G401 (cell line): ENCODE data around the gene CNTN4. TPM values are rescaled to one million over a fixed set of nuclear protein-coding genes. Genes with fewer than 3 reads are reported as not detected.
A peak's percentile ranks its signal among the peaks of the same experiment; 100 is the strongest.

Experiments
- DNase-seq: peaks from one replicate; pipeline ENCODE4 v3.0.0-alpha.2; 2015; ENCODE audit warnings: low spot score
- in situ Hi-C: cut with HindIII; loops from 2 replicates; pipeline ENCODE4 v1.10.0; 2016; ENCODE audit warnings: low sequenced_read_pairs, mixed read lengths
- total RNA-seq: library from RNA; depleted of rRNA; stranded (reverse); fragments of >200 nt; shearing (Covaris generic); gene quantifications from 2 replicates; pipeline ENCODE4 v1.2.3, GENCODE V29; 2014

CNTN4 gene
- total RNA-seq, 1 experiment from 2014 or later = not detected

DNA sequence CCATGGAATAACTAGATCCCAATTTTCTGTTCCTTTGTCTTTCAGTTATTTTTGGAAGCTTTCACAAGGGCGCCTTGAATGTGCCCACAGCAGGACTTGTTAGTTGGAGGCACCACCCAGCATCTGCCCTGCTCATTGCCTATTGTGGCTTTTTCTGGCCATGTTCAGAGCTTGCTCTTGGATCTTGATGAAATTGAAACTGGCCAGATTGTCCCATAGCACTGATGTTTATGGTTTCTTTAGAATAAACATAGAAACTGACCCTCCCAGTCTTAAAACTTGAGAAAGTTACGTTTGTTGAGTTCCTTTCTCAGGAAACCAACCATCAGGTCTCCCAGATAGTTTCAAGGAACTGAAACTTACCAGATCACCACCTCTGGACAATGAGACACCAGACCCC is 536.8 kb downstream of the CNTN4 start:
- DNase-seq = no peak
- in situ Hi-C loops = no loop called here

DNA sequence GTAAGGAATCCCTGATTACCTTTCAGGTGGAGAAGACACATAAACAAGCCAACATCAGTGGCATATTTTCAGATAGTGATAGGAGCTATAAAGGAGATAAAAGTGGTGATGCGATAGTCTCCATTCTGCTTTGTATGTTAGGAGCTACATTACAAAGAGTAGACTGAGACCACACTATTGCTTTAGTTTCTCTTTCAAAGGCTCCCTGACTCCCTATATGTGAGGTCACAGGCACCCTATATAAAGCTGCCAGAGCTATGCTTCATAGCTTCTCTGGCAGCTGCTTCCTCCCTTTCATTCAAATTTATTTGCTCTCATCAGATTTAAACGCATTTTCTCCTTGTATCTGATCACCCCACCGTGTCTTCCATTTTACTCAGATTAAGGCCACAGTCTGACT is 544.9 kb downstream of the CNTN4 start:
- in situ Hi-C loops = no loop called here
- no peak for DNase-seq

DNA sequence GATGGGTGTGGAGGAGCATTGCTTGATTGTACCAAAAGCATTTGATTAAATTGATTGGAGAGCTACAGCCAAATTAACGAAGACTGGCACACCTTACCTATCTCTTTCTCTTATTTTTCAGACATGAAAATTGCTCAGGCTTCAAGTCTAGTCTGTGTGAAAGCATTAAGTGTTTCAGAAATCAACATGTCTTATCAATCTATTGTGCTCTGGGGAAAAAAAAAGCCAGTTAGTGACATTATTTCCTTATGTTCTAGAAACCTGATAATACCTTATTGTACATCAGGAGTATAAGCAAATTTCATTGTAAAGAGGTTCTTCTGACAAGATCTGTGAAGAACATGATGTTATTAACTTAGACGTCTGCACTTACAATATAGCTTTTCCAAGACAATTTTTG is 546.3 kb downstream of the CNTN4 start:
- in situ Hi-C loops = no loop called here
- DNase-seq = no peak

DNA sequence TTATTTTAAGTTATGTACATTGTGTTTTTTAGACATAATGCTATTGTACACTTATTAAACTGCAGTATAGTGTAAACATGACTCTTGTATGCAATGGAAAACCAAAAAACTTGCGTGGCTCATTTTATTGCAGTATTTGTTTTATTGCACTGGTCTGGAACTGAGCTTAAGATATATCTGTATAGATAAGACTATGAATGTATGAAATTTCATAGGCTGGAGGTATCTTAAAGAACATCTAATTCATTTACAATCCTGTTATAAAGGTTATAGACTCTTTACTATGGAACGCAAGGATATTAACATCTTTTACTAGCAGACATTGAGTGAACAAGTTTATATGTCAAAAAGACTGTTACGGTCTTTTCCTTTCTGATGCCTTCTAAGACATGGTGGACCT is 552.1 kb downstream of the CNTN4 start:
- in situ Hi-C loops = no loop called here
- DNase-seq = no peak

DNA sequence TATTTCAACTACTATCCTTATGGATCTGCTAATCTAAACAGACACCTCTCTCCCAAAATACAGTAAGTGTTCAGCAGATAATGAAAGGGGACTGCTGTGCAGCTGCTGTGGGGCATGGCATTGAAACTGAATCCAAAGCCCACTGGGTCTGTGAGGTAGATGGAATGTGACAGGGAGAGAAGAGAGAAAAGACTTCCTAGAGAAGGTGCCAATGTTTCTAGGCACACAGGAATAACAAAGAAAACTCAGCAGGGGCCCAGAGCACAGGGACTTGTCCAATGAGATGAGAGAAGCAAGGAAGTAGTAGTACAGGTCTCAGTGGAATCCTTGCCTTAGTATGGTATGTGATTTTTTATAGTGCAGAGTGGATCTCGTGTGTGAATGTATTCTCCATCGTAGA is 553.7 kb downstream of the CNTN4 start:
- in situ Hi-C loops = no loop called here
- peak; percentile 47 for DNase-seq

DNA sequence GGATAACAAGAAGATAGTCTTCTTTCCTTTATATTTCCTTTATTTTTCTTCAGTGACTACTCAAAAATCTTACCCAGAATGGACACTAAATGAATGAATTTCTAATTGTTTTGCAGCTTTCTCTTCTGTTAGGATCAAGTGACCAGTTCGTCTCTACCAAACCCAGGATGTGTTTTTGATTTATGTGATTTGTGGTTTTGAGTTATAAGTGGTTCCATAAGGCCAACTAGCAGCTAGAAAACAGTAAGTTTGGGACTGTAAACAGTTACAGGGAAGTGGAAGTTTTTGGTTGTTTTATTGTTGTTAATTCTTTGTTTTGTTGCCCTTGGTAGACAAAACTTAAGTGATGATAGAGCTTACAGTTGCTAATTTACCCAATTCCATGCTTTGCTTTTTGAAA is 555.0 kb downstream of the CNTN4 start:
- no peak for DNase-seq
- in situ Hi-C loops = no loop called here

DNA sequence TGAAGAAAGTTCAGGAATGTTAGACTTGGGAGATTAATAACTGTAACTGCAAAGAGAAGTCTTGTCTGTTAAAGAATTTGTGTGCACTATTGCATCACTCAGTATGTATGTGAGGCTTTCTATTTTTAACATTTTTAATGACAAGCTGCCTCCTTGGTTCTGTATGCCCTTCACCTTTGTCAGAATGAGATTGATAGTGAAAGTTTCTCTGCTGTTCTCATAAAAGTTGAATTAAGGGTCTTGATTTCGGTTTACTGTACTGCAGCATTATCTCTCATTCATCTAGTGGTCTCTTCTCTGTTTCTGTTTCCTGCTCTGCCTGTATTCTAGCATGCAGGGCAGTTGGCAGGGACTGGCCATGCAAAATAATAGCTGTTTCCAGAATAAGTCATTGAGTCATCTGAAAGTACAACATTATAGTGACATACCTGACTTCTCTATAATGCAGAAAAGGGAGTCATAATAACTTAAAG is 556.6 kb downstream of the CNTN4 start:
- DNase-seq = peak; percentile 59
- in situ Hi-C loops = no loop called here

DNA sequence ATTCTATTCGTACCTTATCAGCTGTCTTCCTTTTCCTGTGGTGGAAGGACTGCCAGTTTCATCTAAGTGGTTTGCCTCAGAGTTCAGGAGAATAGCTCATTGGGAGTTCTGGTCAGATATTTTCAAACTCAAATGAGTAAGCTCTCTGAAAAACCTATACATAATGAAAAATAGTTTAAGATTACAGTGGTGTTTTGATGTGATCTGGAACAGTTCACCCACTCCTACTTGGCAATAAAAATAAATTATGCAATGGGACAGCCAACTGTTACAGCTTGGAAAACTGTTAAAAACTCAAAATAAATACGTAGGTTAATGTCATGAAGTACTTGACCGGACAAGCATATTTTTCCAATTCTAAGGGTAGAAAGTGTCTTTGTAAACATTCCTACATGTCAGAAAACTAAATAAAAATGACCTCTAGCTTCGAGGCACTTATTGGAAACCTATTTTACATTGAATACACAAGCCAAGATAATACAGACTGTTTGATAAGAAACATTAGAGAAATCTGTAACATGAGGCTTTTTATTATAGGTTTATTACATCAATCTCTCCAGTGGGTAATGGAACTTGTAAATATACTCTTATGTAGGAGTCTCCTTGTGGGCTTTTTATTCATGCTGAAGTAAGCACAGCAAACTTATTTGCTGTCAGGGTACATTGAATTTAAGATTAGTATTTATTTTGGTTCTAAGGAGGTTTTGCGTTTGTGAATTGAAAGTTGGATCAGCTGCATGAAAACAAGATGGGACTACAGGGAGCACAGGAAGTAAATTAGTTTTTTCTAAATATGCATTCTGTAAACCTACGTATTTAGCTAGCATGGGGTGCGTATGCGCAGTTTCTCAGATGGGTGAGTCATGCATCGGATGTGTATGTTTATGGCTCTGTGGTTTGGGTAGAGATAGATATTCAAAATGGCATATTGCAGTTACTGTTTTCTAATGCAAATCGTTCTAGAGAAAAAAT is 558.4 kb downstream of the CNTN4 start:
- in situ Hi-C loops = no loop called here
- no peak for DNase-seq

DNA sequence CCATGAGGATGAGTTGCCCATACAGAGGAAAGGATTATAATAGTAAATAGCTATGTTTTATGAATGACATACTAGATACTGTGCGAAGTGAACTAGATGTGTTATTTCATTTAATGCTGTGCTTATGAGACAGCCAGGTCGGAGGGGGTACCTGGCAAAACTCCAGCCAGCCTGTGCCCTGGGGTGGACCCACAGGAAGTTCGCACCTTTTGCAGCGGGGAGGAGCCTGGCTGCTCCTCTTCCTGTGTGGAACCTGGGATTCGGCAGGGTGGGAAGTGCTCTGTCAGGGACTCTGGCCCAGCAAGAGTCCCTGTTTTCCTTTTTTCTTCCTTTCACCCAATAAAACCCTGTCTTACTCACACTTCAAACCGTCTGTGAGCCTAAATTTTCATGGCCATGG is 559.3 kb downstream of the CNTN4 start:
- no peak for DNase-seq
- in situ Hi-C loops = no loop called here

DNA sequence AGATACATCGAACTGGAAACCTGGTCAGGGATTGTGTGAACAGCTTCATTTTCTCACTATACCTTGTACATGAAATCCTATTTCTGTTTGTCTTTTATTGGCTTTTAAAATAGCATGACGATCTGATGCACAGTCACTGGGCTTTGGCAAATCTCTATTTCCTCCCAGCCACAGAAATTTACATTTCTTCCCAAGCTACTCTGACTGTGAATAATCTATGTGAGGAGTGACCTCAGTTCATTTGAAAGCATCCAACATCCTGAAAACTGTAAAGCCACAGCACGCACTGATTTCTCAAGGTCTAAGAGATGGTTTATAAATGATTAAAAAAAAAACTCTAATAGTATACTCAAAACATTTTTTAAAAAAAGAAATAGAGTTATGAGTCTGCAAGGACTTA is 561.2 kb downstream of the CNTN4 start:
- in situ Hi-C loops = no loop called here
- no peak for DNase-seq

DNA sequence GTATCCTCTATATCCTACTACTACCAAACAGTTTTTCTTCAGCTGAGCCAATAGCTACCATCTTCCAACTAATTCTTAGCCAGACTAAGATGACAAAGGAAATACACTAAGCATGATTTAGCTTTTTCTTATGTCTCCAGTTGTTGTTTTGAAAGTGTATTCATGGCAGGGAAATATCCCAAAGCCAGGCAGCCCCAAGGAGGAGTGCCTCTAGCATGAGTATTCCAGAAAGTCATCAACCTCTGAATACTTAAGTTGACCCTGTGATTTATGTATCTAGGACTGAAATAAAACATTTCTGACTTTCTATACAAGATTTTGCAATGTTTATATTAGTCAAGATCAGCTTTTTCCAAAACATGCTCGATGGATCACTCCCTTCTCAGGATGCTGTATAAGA is 562.4 kb downstream of the CNTN4 start:
- in situ Hi-C loops = no loop called here
- no peak for DNase-seq

DNA sequence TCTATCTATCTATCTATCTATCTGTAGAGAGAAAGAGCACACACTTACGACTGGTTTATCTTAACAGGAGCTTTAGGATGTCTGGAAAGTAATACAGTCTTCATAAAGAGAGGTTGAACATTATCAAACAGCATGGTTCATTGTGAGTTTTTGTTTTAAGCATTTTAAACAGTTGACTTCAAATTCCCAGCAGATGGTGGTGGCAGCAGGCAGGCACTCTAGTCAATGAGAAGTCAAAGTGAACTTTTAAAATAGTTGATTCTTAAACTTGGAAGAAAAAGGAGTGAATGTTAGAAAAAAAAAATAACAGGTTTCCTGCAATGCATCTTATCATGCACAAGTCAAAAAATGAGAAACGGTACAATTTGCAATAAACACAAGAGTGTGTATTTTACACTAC is 578.8 kb downstream of the CNTN4 start:
- DNase-seq = no peak
- in situ Hi-C loops = no loop called here

DNA sequence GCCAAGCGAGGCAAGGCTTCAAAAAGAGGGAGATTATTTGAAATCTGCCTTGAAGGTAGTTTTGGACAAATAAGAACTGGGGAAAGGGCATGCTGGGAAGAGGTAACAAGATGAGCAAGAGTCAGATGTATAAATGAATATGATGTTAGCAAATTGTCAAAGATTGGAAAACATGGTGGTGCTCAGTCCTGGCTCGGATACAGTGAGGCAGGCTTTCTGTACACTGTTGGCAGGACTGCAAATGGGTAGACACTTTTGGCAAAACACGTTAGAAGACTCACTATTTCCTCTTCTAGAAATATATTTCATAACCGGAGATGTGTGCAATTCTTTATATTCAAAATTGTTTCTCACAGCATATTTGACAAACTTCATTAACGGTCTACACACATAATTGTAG is 581.6 kb downstream of the CNTN4 start:
- no peak for DNase-seq
- in situ Hi-C loops = no loop called here

DNA sequence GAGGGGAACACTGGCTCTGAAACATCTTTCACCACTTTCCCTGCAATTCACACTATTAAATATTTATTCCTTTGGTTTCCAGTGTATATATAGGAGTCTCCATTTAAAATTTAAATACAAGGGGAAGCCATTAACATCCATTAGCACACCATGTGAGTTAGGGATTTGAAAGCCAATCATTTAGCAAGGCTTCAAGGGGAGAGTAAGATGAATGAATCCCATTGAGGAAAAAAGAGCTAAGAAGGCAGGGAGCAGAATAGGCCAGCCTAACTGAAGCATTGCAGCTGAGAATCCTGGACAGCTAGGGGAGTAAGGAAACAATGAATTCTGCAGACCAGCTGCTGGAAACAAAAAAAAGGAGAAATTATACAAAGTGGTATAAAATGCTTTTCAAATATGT is 585.4 kb downstream of the CNTN4 start:
- in situ Hi-C loops = no loop called here
- no peak for DNase-seq

DNA sequence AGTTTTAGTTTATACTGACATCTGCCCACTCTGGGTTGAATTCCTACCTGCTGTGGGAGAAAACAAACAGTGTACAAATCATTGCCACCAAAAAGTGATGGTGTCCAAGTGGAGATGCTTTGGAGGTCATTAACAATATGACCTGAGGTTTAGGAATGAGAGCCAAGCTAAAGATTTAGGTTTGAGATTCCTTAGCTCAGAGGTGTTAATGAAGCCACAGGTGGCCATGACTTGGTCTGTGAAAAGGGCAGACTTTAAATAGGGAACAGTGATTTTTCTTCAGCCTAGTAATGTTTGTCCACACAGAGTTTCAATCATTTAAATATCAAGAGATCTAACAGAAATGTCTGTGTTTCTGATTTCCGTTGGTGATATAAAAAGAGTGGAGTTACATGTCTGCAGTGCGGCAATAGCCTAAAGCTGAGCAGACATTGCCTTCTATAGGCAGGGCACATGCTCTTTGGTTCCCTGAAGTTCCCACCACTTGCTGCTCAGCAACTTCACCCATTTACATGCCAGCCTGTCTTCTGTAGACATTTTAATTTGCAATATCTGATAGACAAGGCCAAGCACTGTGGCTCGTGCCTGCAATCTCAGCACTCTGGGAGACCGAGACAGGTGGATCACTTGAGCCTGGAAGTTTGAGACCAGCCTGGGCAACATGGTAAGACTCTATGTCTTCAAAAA is 588.3 kb downstream of the CNTN4 start:
- DNase-seq = no peak
- in situ Hi-C loops = no loop called here

DNA sequence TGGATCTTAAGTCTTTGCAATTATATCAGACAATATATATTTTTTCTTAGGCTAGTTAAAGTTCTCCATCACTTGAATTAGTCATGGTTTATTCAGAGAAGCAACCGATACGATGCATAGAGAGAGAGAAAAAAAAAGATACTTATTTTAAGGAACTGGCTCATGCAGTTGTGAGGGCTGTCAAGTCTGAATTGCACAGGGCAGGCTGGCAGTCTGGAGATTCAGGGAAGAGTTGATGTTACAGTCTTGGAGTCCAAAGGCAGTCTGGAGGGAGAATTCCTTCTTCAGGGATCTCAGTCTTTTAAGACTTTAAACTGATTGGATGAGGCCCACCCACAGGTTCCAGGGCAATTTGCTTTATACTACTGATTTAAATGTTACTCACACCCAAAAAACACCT is 598.9 kb downstream of the CNTN4 start:
- no peak for DNase-seq
- in situ Hi-C loops = no loop called here

DNA sequence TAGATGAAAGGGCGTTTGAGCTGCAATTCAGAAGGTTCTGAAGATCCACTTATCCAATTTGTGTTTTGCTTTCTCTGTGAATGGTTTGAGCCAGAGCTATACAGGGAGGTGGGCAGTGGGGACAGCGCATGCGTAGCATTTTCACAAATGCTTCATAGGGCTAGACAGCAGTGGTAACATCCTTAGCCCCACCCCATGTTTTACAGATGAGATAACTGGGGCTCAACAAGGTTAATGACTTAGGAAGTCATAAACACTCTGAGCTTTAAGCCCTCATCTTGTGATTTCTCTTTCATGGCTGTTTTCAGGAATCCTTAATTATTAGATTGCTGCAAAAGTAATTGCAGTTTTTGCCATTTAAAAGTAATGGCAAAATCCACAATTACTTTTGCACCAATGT is 602.8 kb downstream of the CNTN4 start:
- DNase-seq = no peak

DNA sequence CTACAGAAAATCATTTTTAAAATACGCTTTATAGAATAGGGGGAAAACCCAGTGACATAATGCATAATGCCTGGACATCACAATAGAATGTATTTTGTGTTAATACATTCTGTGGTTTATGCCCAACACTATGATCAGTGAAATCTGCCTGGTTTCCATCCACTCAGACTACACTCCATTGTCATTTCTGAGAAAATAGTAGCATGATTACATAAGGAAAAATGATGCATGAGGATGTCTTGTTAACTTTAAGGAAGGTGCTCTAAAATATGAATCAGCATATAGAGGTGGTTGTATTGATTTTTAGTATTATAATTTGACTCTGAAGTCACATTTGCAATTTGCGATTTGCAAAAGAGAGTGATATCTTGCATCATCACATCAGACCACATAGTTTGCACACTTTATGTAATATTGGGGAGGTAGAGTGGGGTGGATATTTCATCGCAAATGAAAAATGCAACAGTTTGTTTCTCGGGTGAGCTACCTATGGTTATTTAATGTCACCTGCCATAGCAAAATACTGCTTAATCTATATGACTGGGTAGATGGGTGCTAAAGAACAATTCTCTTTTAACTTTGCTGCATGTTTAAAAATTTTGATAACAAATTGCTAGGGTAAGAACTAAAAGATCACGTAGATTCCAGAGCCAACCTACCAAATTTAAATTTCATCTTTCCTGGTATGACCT is 607.6 kb downstream of the CNTN4 start:
- DNase-seq = no peak
- in situ Hi-C loops = no loop called here

More for the DNA sequence above, 602.8 kb downstream of the CNTN4 start:
- in situ Hi-C loops = no loop called here

DNA sequence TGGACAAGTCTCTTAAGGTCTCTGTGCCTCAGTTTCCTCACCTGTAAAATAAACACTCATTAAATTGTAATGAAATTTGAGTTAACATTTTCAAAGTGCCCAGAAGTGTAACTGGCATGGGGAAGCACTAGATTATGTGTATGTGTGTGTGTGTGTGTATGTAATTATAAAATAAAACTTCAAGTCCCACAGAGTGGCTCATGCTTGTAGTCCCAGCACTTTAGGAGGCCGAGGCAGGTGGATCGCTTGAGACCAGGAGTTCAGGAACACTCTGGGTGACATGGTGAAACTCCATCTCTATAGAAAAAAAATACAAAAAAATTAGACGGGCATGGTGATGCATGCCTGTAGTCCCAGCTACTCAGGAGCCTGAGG is 608.2 kb downstream of the CNTN4 start:
- in situ Hi-C loops = no loop called here
- DNase-seq = no peak

DNA sequence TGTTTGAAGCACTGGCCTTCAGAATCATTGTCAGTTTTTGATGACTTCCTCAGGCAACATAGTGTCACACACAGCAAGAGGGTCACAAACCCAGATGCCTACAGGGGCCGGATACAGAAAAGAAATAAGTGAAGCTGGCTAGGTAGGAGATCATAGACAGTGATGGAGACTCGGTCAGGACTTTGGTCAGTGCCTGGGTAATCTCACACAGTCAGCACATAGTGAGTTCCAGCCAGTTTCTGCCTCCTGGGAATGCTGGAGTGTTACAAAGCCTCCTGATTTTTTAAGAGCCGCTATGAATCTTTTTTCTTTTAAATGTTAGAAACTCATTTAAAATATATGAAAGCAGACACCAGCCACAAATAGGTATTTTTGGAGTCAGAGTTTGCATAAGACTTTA is 612.4 kb downstream of the CNTN4 start:
- in situ Hi-C loops = no loop called here
- no peak for DNase-seq
